Aorta (tissue), 5 donors: Measurements from ENCODE around the gene GPX5. TPM values are rescaled to one million over a fixed set of nuclear protein-coding genes. Genes with fewer than 3 reads are reported as not detected.
"Not testable (repeated sequence)": the region's sequence is repeated elsewhere in the genome, so short reads cannot be mapped to it uniquely, and the experiment has no call there.

Experiments used
- ATAC-seq: fragments of 200-7000 bp; cut with Tn5 transposase; one replicate; pipeline ENCODE4 v1.9.1; 2022; ENCODE audit warnings: moderate library complexity; ENCODE audit not compliant: low FRiP score
- DNase-seq, 2 donors: peaks; one replicate each; pipeline ENCODE4 v3.0.0-alpha.2; 2020
- H3K27ac ChIP-seq, 2 donors: one replicate each; pipeline ENCODE4 v1.5.1; 2013; ENCODE audit warnings: low read length in 2 of 2, mild to moderate bottlenecking in 2 of 2, moderate library complexity in 2 of 2, control low read depth in 1 of 2, inconsistent platforms in 1 of 2, low read depth in 1 of 2
- H3K27me3 ChIP-seq, 2 donors: one replicate each; pipeline ENCODE4 v1.6.1; 2013; ENCODE audit warnings: control low read depth in 1 of 2, low read length in 1 of 2, mild to moderate bottlenecking in 1 of 2, moderate library complexity in 1 of 2; ENCODE audit not compliant: insufficient read depth in 2 of 2, control insufficient read depth in 1 of 2
- H3K36me3 ChIP-seq, 2 donors: one replicate each; pipeline ENCODE4 v1.6.1; 2013; ENCODE audit warnings: control low read depth in 1 of 2, low read length in 1 of 2, mild to moderate bottlenecking in 1 of 2; ENCODE audit not compliant: insufficient read depth in 2 of 2, control insufficient read depth in 1 of 2
- H3K4me1 ChIP-seq, 2 donors: one replicate each; pipeline ENCODE4 v1.6.1; 2013; ENCODE audit warnings: low read length in 2 of 2, control low read depth in 1 of 2, mild to moderate bottlenecking in 1 of 2, moderate library complexity in 1 of 2; ENCODE audit not compliant: insufficient read depth in 2 of 2, control insufficient read depth in 1 of 2
- H3K4me3 ChIP-seq, 2 donors: one replicate each; pipeline ENCODE4 v1.5.1; 2013; ENCODE audit warnings: low read length in 2 of 2, control low read depth in 1 of 2, mild to moderate bottlenecking in 1 of 2
- H3K9me3 ChIP-seq: one replicate; pipeline ENCODE4 v1.6.1; 2013; ENCODE audit warnings: mild to moderate bottlenecking, low read length; ENCODE audit not compliant: control insufficient read depth
- WGBS, 2 donors: extraction: QIAGEN DNeasy Blood & Tissue Kit; methylation state at CpG; one replicate each; pipeline ENCODE4 v1.1.7; 2013; 5-methylcytosine and 5-hydroxymethylcytosine counted together
- intact Hi-C, 2 donors: fragments of 100-400 bp; cut with DNase I; formaldehyde crosslinking; loops; one replicate each; pipeline versions ENCODE4 v1.14.2 to v1.15.0; 2022
- polyA plus RNA-seq, 2 donors: library from polyadenylated mRNA; stranded (reverse); fragments of 200-250 nt; gene quantifications; one replicate each; pipeline ENCODE4 v1.2.3, GENCODE V29; 2013
- total RNA-seq, 2 donors: library from RNA; stranded (reverse); fragmentation: NEBNext Ultra II Directional; extraction: Animal tissue kit (Norgen Biotek cat#: 25700); gene quantifications; one replicate each; pipeline ENCODE4 v1.2.1, GENCODE V29; 2021
- donor health status: healthy with polysubstance abuse.
- donor health status: Bipolar disorder and iron deficiency.
- donor health status: DM: no; HTN: no; CAD: no.
- donor health status: DM: no; HTN: no; CAD: no.
- donor health status: DM: yes; HTN: yes; CAD: no.

Gene GPX5
- total and polyA plus RNA-seq, 4 donors: not detected

- ATAC-seq: no peak
- intact Hi-C loops: no loop called here
- H3K27me3 ChIP-seq: no peaks in the 10 kb centered on the region
Measured at GRCh38 chr6:28545955-28546354, 20.3 kb downstream of the GPX5 start.

GRCh38 chr6:28547003-28547402, 21.3 kb downstream of the GPX5 start:
- H3K4me1 ChIP-seq, H3K27ac ChIP-seq, ATAC-seq, intact Hi-C loops, H3K36me3 ChIP-seq, H3K9me3 ChIP-seq, H3K4me3 ChIP-seq, DNase-seq, H3K27me3 ChIP-seq: not testable (repeated sequence)
- WGBS, 2 donors: 78 to 90% methylated on average over 3 of the region's 3 CpGs

More at GRCh38 chr6:28545955-28546354, 20.3 kb downstream of the GPX5 start:
- DNase-seq: no peak
- Histone ChIP-seq H3K36me3 (no peaks in the 10 kb centered on the region), H3K27ac (no peak overlapping the region), H3K4me1 (no peaks in the 10 kb centered on the region), H3K4me3 (no peak overlapping the region), H3K9me3 (peaks cover 2% of the 10 kb centered on the region)

GRCh38 chr6:28551891-28552666, 26.4 kb downstream of the GPX5 start:
- no peak overlapping the region for H3K27ac ChIP-seq
- no peaks in the 10 kb centered on the region for H3K27me3 ChIP-seq
- no peaks in the 10 kb centered on the region for H3K9me3 ChIP-seq
- intact Hi-C loops: no loop called here
- no peaks in the 10 kb centered on the region for H3K36me3 ChIP-seq
- no peaks in the 10 kb centered on the region for H3K4me1 ChIP-seq
- no peak for ATAC-seq
- no peak overlapping the region for H3K4me3 ChIP-seq
- DNase-seq: no peak
- WGBS, 2 donors: 68 to 72% methylated on average over 4 of the region's 4 CpGs

GRCh38 chr6:28553384-28553985, 27.8 kb downstream of the GPX5 start:
- 42 to 44% methylated on average over 8 of the region's 8 CpGs for WGBS, 2 donors
- H3K36me3 ChIP-seq: no peaks in the 10 kb centered on the region
- H3K27me3 ChIP-seq: no peaks in the 10 kb centered on the region
- no peaks in the 10 kb centered on the region for H3K4me1 ChIP-seq
- no peak overlapping the region for H3K4me3 ChIP-seq
- no peaks in the 10 kb centered on the region for H3K9me3 ChIP-seq
- H3K27ac ChIP-seq: no peak overlapping the region
- ATAC-seq (no peak), DNase-seq (no peak)
- intact Hi-C loops: no loop called here

- Histone ChIP-seq H3K4me3 (no peak overlapping the region), H3K27ac (no peak overlapping the region), H3K4me1 (no peaks in the 10 kb centered on the region), H3K9me3 (no peaks in the 10 kb centered on the region), H3K36me3 (no peaks in the 10 kb centered on the region), H3K27me3 (no peaks in the 10 kb centered on the region)
- ATAC-seq (no peak), DNase-seq (no peak)
- intact Hi-C loops: no loop called here
- 7 to 11% methylated on average over 25 of the region's 25 CpGs for WGBS, 2 donors
Measured at GRCh38 chr6:28553986-28554881, 28.6 kb downstream of the GPX5 start.

GRCh38 chr6:28555136-28555535, 29.5 kb downstream of the GPX5 start:
- Histone ChIP-seq H3K4me1 (no peaks in the 10 kb centered on the region), H3K36me3 (no peaks in the 10 kb centered on the region), H3K27ac (no peak overlapping the region), H3K27me3 (no peaks in the 10 kb centered on the region), H3K4me3 (no peak overlapping the region), H3K9me3 (no peaks in the 10 kb centered on the region)
- intact Hi-C loops: no loop called here
- DNase-seq (no peak), ATAC-seq (no peak)
- WGBS, 2 donors: 76 to 80% methylated on average over 2 of the region's 2 CpGs

GRCh38 chr6:28558629-28559028, 32.9 kb downstream of the GPX5 start:
- H3K4me1 ChIP-seq: no peaks in the 10 kb centered on the region
- no peak for DNase-seq
- H3K27ac ChIP-seq: no peak overlapping the region
- no peaks in the 10 kb centered on the region for H3K9me3 ChIP-seq
- H3K27me3 ChIP-seq: peaks cover 0 to 2% of the 10 kb centered on the region in 2 donors
- ATAC-seq: no peak
- no peak overlapping the region for H3K4me3 ChIP-seq
- WGBS, 2 donors: 51 to 58% methylated on average over 3 of the region's 3 CpGs
- H3K36me3 ChIP-seq: no peaks in the 10 kb centered on the region
- intact Hi-C loops: no loop called here

GRCh38 chr6:28563430-28564095, 37.9 kb downstream of the GPX5 start:
- intact Hi-C loops: no loop called here
- H3K9me3 ChIP-seq: no peaks in the 10 kb centered on the region
- no peak for ATAC-seq
- no peaks in the 10 kb centered on the region for H3K4me1 ChIP-seq
- WGBS, 2 donors: 16 to 18% methylated on average over 3 of the region's 3 CpGs
- no peak overlapping the region for H3K27ac ChIP-seq
- DNase-seq: no peak
- peaks cover 0 to 2% of the 10 kb centered on the region in 2 donors for H3K27me3 ChIP-seq
- no peak overlapping the region for H3K4me3 ChIP-seq
- no peaks in the 10 kb centered on the region for H3K36me3 ChIP-seq
